Raji (cell line): ENCODE measurements around the gene PPP1CB.

Source experiments
- POLR2A ChIP-seq: IDR thresholded peaks from 2 replicates; pipeline ENCODE4 v1.6.1; 2011; ENCODE audit warnings: low read depth, low read length, control low read depth; ENCODE audit not compliant: insufficient read depth

Gene PPP1CB

GRCh38 chr2:28755421-28755820 lies 3.8 kb downstream of the PPP1CB start:
- TF ChIP-seq POLR2A: no peak

- no peak for TF ChIP-seq POLR2A
Observed at GRCh38 chr2:28758459-28758858, 6.8 kb downstream of the PPP1CB start.

- no peak for TF ChIP-seq POLR2A
Observed at GRCh38 chr2:28761420-28761819, 9.8 kb downstream of the PPP1CB start.

GRCh38 chr2:28764909-28765711 lies 13.5 kb downstream of the PPP1CB start:
- TF ChIP-seq POLR2A: no peak

GRCh38 chr2:28766070-28766469 lies 14.4 kb downstream of the PPP1CB start:
- TF ChIP-seq POLR2A: no peak

GRCh38 chr2:28767337-28767736 lies 15.7 kb downstream of the PPP1CB start:
- no peak for TF ChIP-seq POLR2A

- TF ChIP-seq POLR2A: no peak
Observed at GRCh38 chr2:28768422-28768821, 16.8 kb downstream of the PPP1CB start.

GRCh38 chr2:28768952-28769351 lies 17.3 kb downstream of the PPP1CB start:
- no peak for TF ChIP-seq POLR2A

- no peak for TF ChIP-seq POLR2A
Observed at GRCh38 chr2:28772351-28772750, 20.7 kb downstream of the PPP1CB start.

- no peak for TF ChIP-seq POLR2A
Observed at GRCh38 chr2:28776471-28776870, 24.8 kb downstream of the PPP1CB start.

GRCh38 chr2:28778392-28778791 lies 26.8 kb downstream of the PPP1CB start:
- TF ChIP-seq POLR2A: no peak

GRCh38 chr2:28779001-28779400 lies 27.4 kb downstream of the PPP1CB start:
- TF ChIP-seq POLR2A: no peak

- no peak for TF ChIP-seq POLR2A
Observed at GRCh38 chr2:28780496-28780895, 28.9 kb downstream of the PPP1CB start.

GRCh38 chr2:28782423-28782822 lies 30.8 kb downstream of the PPP1CB start:
- no peak for TF ChIP-seq POLR2A

- no peak for TF ChIP-seq POLR2A
Observed at GRCh38 chr2:28796620-28797019, 45.0 kb downstream of the PPP1CB start.

GRCh38 chr2:28801726-28802125 lies 50.1 kb downstream of the PPP1CB start:
- no peak for TF ChIP-seq POLR2A

- TF ChIP-seq POLR2A: no peak
Observed at GRCh38 chr2:28802975-28803429, 51.4 kb downstream of the PPP1CB start.

GRCh38 chr2:28809927-28810326 lies 58.3 kb downstream of the PPP1CB start:
- no peak for TF ChIP-seq POLR2A
